H1 (cell line): ENCODE results near the gene RRP1B.

Experiments
- CTCF ChIP-seq, 3 experiments: IDR thresholded peaks; 1 replicate in 2 of 3; 2 replicates in 1 of 3; pipeline versions ENCODE4 v1.5.1 to v1.6.1; 2011; ENCODE audit warnings: low read length in 3 of 3, mild to moderate bottlenecking in 3 of 3, inconsistent platforms in 2 of 3, low read depth in 1 of 3, moderate library complexity in 1 of 3; ENCODE audit not compliant: insufficient read depth in 1 of 3; ENCODE audit errors: control extremely low read depth in 1 of 3
- POLR2A ChIP-seq, 2 experiments: IDR thresholded peaks; 1 replicate in 1 of 2; 2 replicates in 1 of 2; pipeline ENCODE4 v1.6.1; 2011; ENCODE audit warnings: low read depth in 2 of 2, low read length in 2 of 2, mild to moderate bottlenecking in 2 of 2; ENCODE audit errors: control extremely low read depth in 1 of 2
- SP1 ChIP-seq: IDR thresholded peaks from 2 replicates; pipeline ENCODE4 v1.6.1; 2011; ENCODE audit warnings: low read depth, low read length

DNA sequence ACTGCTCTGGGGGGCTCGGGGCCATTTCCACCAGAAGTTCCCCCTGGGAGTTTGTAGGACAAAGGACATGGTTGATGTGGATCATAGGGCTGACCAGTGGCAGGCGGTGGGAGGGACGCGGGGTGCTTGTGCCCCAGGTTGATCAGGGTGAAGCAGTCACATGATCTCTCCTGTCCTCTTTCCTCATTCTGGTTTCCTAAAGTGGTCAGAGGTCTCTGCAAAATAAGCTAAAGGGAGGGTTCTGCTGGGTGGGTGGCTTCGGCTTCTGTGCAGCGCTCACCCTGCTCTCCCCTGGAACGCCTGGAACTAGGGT, 68.8 kb downstream of the RRP1B start:
- TF ChIP-seq SP1 (no peak), CTCF (IDR thresholded peaks at IDR 0.05; ENCODE audit: control extremely low read depth in 1 of 3, insufficient read depth in 1 of 3, low read depth in 1 of 3, low read length in 3 of 3) (no peak), POLR2A (IDR thresholded peaks at IDR 0.05; ENCODE audit: control extremely low read depth in 1 of 2, low read depth in 2 of 2, low read length in 2 of 2) (no peak)
